Erythroblast (primary cell): Measurements from ENCODE around the gene FLRT1.

Experiments used
- GATA1 ChIP-seq: IDR thresholded peaks from 2 replicates; pipeline ENCODE4 v1.6.1; 2011; ENCODE audit warnings: low read depth, mild to moderate bottlenecking, control low read depth, low read length, moderate library complexity
- POLR2A ChIP-seq: IDR thresholded peaks from 2 replicates; pipeline ENCODE4 v1.6.1; 2011; ENCODE audit warnings: mild to moderate bottlenecking, low read length

GRCh38 chr11:64039012-64039665, 3.4 kb downstream of the FLRT1 start:
- no peak for TF ChIP-seq POLR2A
- no peak for TF ChIP-seq GATA1
